Thoracic aorta (tissue), 2 donors: ENCODE measurements around the gene TMEM9. TPM values are rescaled to one million over a fixed set of nuclear protein-coding genes. Genes with fewer than 3 reads are reported as not detected.

Source experiments
- ATAC-seq: fragments of 150-250 bp; one replicate; pipeline ENCODE4 v1.8.0; 2017; ENCODE audit warnings: low read depth; ENCODE audit not compliant: insufficient number of reproducible peaks, low FRiP score
- DNase-seq: peaks from one replicate; pipeline ENCODE4 v3.0.0-alpha.2; 2020; ENCODE audit warnings: low spot score
- H3K27ac ChIP-seq, 2 donors: fragments of 200-600 bp; sonication (generic); 1 replicate in 1 of 2; 2 replicates in 1 of 2; pipeline ENCODE4 v1.5.1; 2016; ENCODE audit warnings: mild to moderate bottlenecking in 2 of 2, moderate library complexity in 2 of 2
- H3K27me3 ChIP-seq: fragments of 200-600 bp; sonication (generic); replicated peaks from 2 replicates; pipeline ENCODE4 v1.6.0; 2016; ENCODE audit warnings: mild to moderate bottlenecking; ENCODE audit not compliant: insufficient read depth
- H3K36me3 ChIP-seq: fragments of 200-600 bp; sonication (generic); one replicate; pipeline ENCODE4 v1.5.1; 2016
- H3K4me1 ChIP-seq, 2 donors: fragments of 200-600 bp; sonication (generic); 1 replicate in 1 of 2; 2 replicates in 1 of 2; pipeline versions ENCODE4 v1.5.1 to v1.6.0; 2016; ENCODE audit warnings: low read depth in 2 of 2, mild to moderate bottlenecking in 1 of 2; ENCODE audit not compliant: control insufficient read depth in 1 of 2
- H3K4me3 ChIP-seq: fragments of 200-600 bp; sonication (generic); 2 replicates; pipeline ENCODE4 v1.5.1; 2016; ENCODE audit warnings: mild to moderate bottlenecking
- H3K9me3 ChIP-seq: fragments of 200-600 bp; sonication (generic); 2 replicates; pipeline ENCODE4 v1.5.1; 2016
- CTCF ChIP-seq: fragments of 200-600 bp; sonication (generic); IDR thresholded peaks from one replicate; pipeline ENCODE4 v1.5.1; 2019; ENCODE audit warnings: antibody characterized with exemption
- total RNA-seq, 2 donors: library from RNA; depleted of rRNA; stranded (reverse); fragments of >200 nt; gene quantifications; one replicate each; pipeline versions ENCODE4 v1.1.0 to v1.2.3, GENCODE V29; 2016

The TMEM9 gene
- total RNA-seq, 2 donors from 2014 or later = 30.0 to 58.2 TPM

- ATAC-seq (no peak), DNase-seq (no peak)
- H3K36me3 ChIP-seq = no peaks in the 10 kb centered on the region
- H3K9me3 ChIP-seq = no peaks in the 10 kb centered on the region
- H3K4me3 ChIP-seq = no peak overlapping the region
- H3K27ac ChIP-seq = no peak overlapping the region
- no peak for TF ChIP-seq CTCF
- H3K4me1 ChIP-seq = no peaks in the 10 kb centered on the region
- H3K27me3 ChIP-seq = no peaks in the 10 kb centered on the region
Measured at GRCh38 chr1:201093561-201093960, 60.7 kb downstream of the TMEM9 start.

GRCh38 chr1:201092738-201093137 is 61.5 kb downstream of the TMEM9 start:
- ATAC-seq (no peak), DNase-seq (no peak)
- Histone ChIP-seq H3K27ac (no peak overlapping the region), H3K27me3 (no peaks in the 10 kb centered on the region), H3K9me3 (no peaks in the 10 kb centered on the region), H3K36me3 (no peaks in the 10 kb centered on the region), H3K4me1 (no peaks in the 10 kb centered on the region), H3K4me3 (no peak overlapping the region)
- no peak for TF ChIP-seq CTCF

- H3K36me3 ChIP-seq = no peaks in the 10 kb centered on the region
- TF ChIP-seq CTCF = no peak
- ATAC-seq = no peak
- H3K27me3 ChIP-seq = no peaks in the 10 kb centered on the region
- H3K9me3 ChIP-seq = no peaks in the 10 kb centered on the region
- no peaks in the 10 kb centered on the region for H3K4me1 ChIP-seq
- no peak overlapping the region for H3K4me3 ChIP-seq
- no peak for DNase-seq
- H3K27ac ChIP-seq = no peak overlapping the region
Measured at GRCh38 chr1:201091256-201091655, 63.0 kb downstream of the TMEM9 start.

- no peak for ATAC-seq
- Histone ChIP-seq H3K4me1 (no peaks in the 10 kb centered on the region), H3K36me3 (no peaks in the 10 kb centered on the region), H3K4me3 (no peak overlapping the region), H3K9me3 (no peaks in the 10 kb centered on the region), H3K27me3 (no peaks in the 10 kb centered on the region), H3K27ac (no peak overlapping the region)
- TF ChIP-seq CTCF = no peak
- DNase-seq = no peak
Measured at GRCh38 chr1:201090541-201090940, 63.7 kb downstream of the TMEM9 start.

- no peaks in the 10 kb centered on the region for H3K9me3 ChIP-seq
- no peaks in the 10 kb centered on the region for H3K27me3 ChIP-seq
- no peak overlapping the region for H3K27ac ChIP-seq
- no peaks in the 10 kb centered on the region for H3K36me3 ChIP-seq
- no peak for ATAC-seq
- no peak for DNase-seq
- no peaks in the 10 kb centered on the region for H3K4me1 ChIP-seq
- TF ChIP-seq CTCF = no peak
- H3K4me3 ChIP-seq = no peak overlapping the region
Measured at GRCh38 chr1:201089596-201089995, 64.7 kb downstream of the TMEM9 start.
